Breast epithelium (tissue), 3 donors: ENCODE results near the gene NNAT.

ENCODE experiments used
- POLR2A ChIP-seq: fragments of 450-650 bp; IDR thresholded peaks from one replicate; pipeline ENCODE4 v1.6.1; 2016; ENCODE audit warnings: antibody characterized with exemption, mild to moderate bottlenecking, moderate library complexity
- TF ChIP-seq, protein P1 (sequence below), 3 donors: fragments of 450-650 bp; IDR thresholded peaks; one replicate each; pipeline ENCODE4 v1.5.1; 2016 to 2017; ENCODE audit warnings: antibody characterized with exemption in 3 of 3, mild to moderate bottlenecking in 3 of 3, moderate library complexity in 3 of 3

- no peak for TF ChIP-seq POLR2A
- TF ChIP-seq, protein P1, sequence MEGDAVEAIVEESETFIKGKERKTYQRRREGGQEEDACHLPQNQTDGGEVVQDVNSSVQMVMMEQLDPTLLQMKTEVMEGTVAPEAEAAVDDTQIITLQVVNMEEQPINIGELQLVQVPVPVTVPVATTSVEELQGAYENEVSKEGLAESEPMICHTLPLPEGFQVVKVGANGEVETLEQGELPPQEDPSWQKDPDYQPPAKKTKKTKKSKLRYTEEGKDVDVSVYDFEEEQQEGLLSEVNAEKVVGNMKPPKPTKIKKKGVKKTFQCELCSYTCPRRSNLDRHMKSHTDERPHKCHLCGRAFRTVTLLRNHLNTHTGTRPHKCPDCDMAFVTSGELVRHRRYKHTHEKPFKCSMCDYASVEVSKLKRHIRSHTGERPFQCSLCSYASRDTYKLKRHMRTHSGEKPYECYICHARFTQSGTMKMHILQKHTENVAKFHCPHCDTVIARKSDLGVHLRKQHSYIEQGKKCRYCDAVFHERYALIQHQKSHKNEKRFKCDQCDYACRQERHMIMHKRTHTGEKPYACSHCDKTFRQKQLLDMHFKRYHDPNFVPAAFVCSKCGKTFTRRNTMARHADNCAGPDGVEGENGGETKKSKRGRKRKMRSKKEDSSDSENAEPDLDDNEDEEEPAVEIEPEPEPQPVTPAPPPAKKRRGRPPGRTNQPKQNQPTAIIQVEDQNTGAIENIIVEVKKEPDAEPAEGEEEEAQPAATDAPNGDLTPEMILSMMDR (IDR thresholded peaks at IDR 0.05): no peak
Observed at GRCh38 chr20:37474386-37474785, 46.7 kb upstream of the NNAT start.
